ENCODE measurements around the gene WNT5A.

WNT5A gene

DNA sequence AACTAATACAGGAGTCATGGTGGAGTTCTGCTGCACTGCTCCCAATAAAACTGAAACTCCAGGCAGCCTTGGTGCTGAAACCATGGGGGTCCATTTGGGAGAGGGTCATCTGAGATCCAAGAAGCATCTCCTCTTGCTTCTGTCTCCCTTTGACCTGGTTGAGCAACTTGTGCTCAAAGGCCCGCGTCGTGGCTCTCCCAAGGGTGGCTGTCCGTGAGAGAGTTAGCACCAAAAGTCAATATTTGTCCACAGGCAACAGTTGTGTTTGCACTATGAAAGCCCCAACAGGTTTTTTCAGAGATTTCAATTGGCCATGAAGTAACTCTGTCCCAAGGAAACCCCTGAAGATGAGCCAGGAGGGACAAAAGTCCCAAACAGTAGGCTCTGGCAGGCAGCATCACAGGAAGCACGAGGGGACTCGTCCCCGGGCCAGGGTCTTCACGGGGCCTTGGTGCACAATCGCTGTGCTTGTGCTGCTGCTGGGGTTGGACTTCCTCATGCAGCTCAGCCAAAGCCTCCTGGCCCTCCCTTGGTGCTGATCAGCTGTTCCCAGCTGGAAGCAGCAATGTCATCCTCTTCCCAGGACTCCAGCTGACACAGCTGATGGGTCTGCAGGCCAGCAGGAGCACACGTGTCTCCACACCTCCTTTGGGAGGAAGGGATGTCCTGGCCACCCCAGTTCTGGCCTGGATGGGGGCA, 39.4 kb upstream of the WNT5A start:
- Histone ChIP-seq H3K36me3 (ENCODE audit: control insufficient read depth in 2 of 2, insufficient read depth in 1 of 2, low read length in 2 of 2) (no peaks in the 10 kb centered on the region), H3K4me1 (ENCODE audit: control insufficient read depth, insufficient read depth, low read length) (peaks cover 2% of the 10 kb centered on the region; the same call in 1 of the 2 replicates), H3K27ac (ENCODE audit: extremely low read depth, low read depth, low read length) (no peak overlapping the region), H3K4me3 (ENCODE audit: low read depth, low read length) (no peak overlapping the region), H3K9me3 (ENCODE audit: control insufficient read depth, insufficient read depth, low read depth, low read length) (no peaks in the 10 kb centered on the region)
- TF ChIP-seq SCRT2 (tag by site-specific recombination; IDR thresholded peaks at IDR 0.05) (peak; percentile 64), ZIC2 (tag by site-specific recombination; IDR thresholded peaks at IDR 0.05) (peak; percentile 79), ZNF777 (tag by site-specific recombination; IDR thresholded peaks at IDR 0.05; ENCODE audit: borderline replicate concordance) (no peak)
- CTCF ChIA-PET, result no interaction called here
- POLR2A ChIA-PET, result no interaction called here

- ChIA-PET CTCF (no interaction called here), POLR2A (no interaction called here)
- H3K4me1 ChIP-seq (ENCODE audit: control insufficient read depth, insufficient read depth, low read length), result peaks cover 7% of the 10 kb centered on the region
- TF ChIP-seq SP7 (tag by site-specific recombination; IDR thresholded peaks at IDR 0.05) (no peak), INSM2 (tag by site-specific recombination; IDR thresholded peaks at IDR 0.05) (no peak), BCL11B (tag by site-specific recombination; IDR thresholded peaks at IDR 0.05; ENCODE audit: low read depth) (no peak), ZNF670 (tag by site-specific recombination; IDR thresholded peaks at IDR 0.05; ENCODE audit: low read depth) (no peak)
- no peak overlapping the region for H3K27ac ChIP-seq (ENCODE audit: extremely low read depth, low read depth, low read length)
- no peak overlapping the region for H3K4me3 ChIP-seq (ENCODE audit: low read depth, low read length)
- H3K36me3 ChIP-seq (ENCODE audit: control insufficient read depth in 2 of 2, insufficient read depth in 1 of 2, low read length in 2 of 2), result no peaks in the 10 kb centered on the region
- no peaks in the 10 kb centered on the region for H3K9me3 ChIP-seq (ENCODE audit: control insufficient read depth, insufficient read depth, low read depth, low read length)
These were observed 38.3 kb upstream of the WNT5A start for GRCh38 chr3:55525436-55525835.

DNA sequence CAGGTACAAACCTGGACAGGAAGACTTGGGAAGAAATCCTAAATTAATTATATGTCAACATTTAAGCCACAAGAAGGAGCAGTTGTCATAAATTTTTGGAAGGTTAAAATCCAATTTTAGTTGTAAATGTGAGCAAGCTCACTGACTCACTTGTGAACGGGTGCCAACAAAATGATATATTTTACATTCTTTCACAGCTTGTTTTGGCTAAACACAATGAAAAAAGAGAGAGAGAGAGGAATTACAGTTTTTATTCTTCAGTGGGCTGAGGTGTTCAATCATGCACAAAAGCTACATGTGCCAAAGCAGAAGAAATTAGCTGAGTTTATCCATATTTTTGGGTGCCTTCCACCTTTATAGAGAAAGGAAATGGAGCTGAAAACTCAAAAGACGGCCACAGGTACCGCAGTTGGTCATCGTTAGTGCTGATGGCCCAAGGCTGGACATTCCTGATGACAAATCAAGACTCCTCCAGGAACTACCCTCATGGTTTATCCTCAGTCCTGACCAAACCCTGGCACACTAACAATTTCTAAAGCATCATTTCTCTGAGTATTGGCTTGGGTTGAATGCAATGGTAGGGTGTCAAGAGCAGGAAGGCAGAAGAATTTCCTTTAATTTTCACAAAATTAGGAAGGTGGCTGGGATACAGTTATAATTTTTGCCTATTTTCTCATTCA, 37.6 kb upstream of the WNT5A start:
- POLR2A ChIA-PET, result interaction anchor here (0.7 kb wide), 1 partner anchor 10 kb away, joined by 12 read pairs; no protein-coding TSS in a partner anchor
- CTCF ChIA-PET, result interaction anchor here (0.6 kb wide), 1 partner anchor 548 kb away, joined by 3 read pairs; no protein-coding TSS in a partner anchor
- TF ChIP-seq ZNF658 (tag by site-specific recombination; IDR thresholded peaks at IDR 0.05) (no peak), ZBTB1 (tag by site-specific recombination; IDR thresholded peaks at IDR 0.05) (no peak), ZNF768 (tag by site-specific recombination; IDR thresholded peaks at IDR 0.05) (no peak), ZBTB20 (tag by site-specific recombination; IDR thresholded peaks at IDR 0.05) (no peak), ZFP3 (tag by site-specific recombination; IDR thresholded peaks at IDR 0.05; ENCODE audit: low read depth) (no peak)
- TF ChIP-seq, protein P1, sequence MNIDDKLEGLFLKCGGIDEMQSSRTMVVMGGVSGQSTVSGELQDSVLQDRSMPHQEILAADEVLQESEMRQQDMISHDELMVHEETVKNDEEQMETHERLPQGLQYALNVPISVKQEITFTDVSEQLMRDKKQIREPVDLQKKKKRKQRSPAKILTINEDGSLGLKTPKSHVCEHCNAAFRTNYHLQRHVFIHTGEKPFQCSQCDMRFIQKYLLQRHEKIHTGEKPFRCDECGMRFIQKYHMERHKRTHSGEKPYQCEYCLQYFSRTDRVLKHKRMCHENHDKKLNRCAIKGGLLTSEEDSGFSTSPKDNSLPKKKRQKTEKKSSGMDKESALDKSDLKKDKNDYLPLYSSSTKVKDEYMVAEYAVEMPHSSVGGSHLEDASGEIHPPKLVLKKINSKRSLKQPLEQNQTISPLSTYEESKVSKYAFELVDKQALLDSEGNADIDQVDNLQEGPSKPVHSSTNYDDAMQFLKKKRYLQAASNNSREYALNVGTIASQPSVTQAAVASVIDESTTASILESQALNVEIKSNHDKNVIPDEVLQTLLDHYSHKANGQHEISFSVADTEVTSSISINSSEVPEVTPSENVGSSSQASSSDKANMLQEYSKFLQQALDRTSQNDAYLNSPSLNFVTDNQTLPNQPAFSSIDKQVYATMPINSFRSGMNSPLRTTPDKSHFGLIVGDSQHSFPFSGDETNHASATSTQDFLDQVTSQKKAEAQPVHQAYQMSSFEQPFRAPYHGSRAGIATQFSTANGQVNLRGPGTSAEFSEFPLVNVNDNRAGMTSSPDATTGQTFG (tag by site-specific recombination; IDR thresholded peaks at IDR 0.05; ENCODE audit: borderline replicate concordance), result no peak

GRCh38 chr3:55523471-55523870, 36.4 kb upstream of the WNT5A start:
- ChIA-PET CTCF (no interaction called here), POLR2A (no interaction called here)
- Histone ChIP-seq H3K27ac (ENCODE audit: extremely low read depth, low read depth, low read length) (no peak overlapping the region), H3K4me1 (ENCODE audit: control insufficient read depth, insufficient read depth, low read length) (peaks cover 11% of the 10 kb centered on the region), H3K36me3 (ENCODE audit: control insufficient read depth in 2 of 2, insufficient read depth in 1 of 2, low read length in 2 of 2) (no peaks in the 10 kb centered on the region), H3K4me3 (ENCODE audit: low read depth, low read length) (no peak overlapping the region), H3K9me3 (ENCODE audit: control insufficient read depth, insufficient read depth, low read depth, low read length) (no peaks in the 10 kb centered on the region)
- TF ChIP-seq ZBTB21 (tag by site-specific recombination; IDR thresholded peaks at IDR 0.05) (no peak), ZNF221 (tag by site-specific recombination; IDR thresholded peaks at IDR 0.05; ENCODE audit: borderline replicate concordance) (no peak), OSR2 (tag by site-specific recombination; IDR thresholded peaks at IDR 0.05) (no peak), ZNF791 (tag by site-specific recombination; IDR thresholded peaks at IDR 0.05) (no peak), ZNF610 (tag by site-specific recombination; IDR thresholded peaks at IDR 0.05; ENCODE audit: borderline replicate concordance) (no peak), ZFP37 (tag by site-specific recombination; IDR thresholded peaks at IDR 0.05) (no peak), ZNF521 (tag by site-specific recombination; IDR thresholded peaks at IDR 0.05) (no peak)
- TF ChIP-seq, protein P2, sequence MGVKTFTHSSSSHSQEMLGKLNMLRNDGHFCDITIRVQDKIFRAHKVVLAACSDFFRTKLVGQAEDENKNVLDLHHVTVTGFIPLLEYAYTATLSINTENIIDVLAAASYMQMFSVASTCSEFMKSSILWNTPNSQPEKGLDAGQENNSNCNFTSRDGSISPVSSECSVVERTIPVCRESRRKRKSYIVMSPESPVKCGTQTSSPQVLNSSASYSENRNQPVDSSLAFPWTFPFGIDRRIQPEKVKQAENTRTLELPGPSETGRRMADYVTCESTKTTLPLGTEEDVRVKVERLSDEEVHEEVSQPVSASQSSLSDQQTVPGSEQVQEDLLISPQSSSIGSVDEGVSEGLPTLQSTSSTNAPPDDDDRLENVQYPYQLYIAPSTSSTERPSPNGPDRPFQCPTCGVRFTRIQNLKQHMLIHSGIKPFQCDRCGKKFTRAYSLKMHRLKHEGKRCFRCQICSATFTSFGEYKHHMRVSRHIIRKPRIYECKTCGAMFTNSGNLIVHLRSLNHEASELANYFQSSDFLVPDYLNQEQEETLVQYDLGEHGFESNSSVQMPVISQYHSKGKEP (tag by site-specific recombination; IDR thresholded peaks at IDR 0.05), result no peak

More for the DNA sequence above, 37.6 kb upstream of the WNT5A start:
- Histone ChIP-seq H3K4me3 (ENCODE audit: low read depth, low read length) (no peak overlapping the region), H3K36me3 (ENCODE audit: control insufficient read depth in 2 of 2, insufficient read depth in 1 of 2, low read length in 2 of 2) (no peaks in the 10 kb centered on the region), H3K27ac (ENCODE audit: extremely low read depth, low read depth, low read length) (no peak overlapping the region), H3K4me1 (ENCODE audit: control insufficient read depth, insufficient read depth, low read length) (peaks cover 7% of the 10 kb centered on the region), H3K9me3 (ENCODE audit: control insufficient read depth, insufficient read depth, low read depth, low read length) (no peaks in the 10 kb centered on the region)

All from HEK293 (cell line).